GM08714 (cell line): ENCODE data around the gene FNBP1.

ENCODE experiments used
- H3K4me3 ChIP-seq: fragments of 200-500 bp; sonication (Bioruptor generic); 2 replicates; pipeline ENCODE4 v1.5.1; 2014; ENCODE audit warnings: mild to moderate bottlenecking, low read length, inconsistent platforms
- ZNF274 ChIP-seq: IDR thresholded peaks from 2 replicates; pipeline ENCODE4 v1.6.1; 2012; ENCODE audit warnings: mild to moderate bottlenecking, low read depth, low read length

FNBP1 gene

GRCh38 chr9:129878291-129878690 is 164.7 kb downstream of the FNBP1 start:
- TF ChIP-seq ZNF274: no peak
- H3K4me3 ChIP-seq: no peak overlapping the region

DNA sequence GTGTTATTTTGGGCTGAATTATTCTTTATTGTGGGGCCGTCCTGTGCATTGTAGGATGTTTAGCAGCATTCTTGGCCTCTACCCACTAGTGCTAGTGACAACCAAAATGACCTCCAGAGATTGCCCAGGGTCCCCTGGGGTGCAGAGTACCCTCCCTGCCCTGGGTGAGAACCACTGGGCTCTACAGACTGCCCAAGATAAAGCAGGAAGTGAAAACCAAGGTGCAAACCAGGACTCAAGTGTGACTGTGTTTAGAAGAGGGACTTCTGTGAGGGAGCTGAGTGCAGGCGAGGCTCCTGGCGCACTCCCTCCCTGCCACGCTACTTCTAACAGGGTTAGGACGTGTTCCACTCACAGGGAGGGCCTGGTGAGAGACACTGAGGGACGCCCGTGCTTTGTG is 166.2 kb downstream of the FNBP1 start:
- TF ChIP-seq ZNF274: no peak
- H3K4me3 ChIP-seq: no peak overlapping the region

GRCh38 chr9:129875687-129876395 is 167.1 kb downstream of the FNBP1 start:
- TF ChIP-seq ZNF274: no peak
- no peak overlapping the region for H3K4me3 ChIP-seq

GRCh38 chr9:129875181-129875611 is 167.8 kb downstream of the FNBP1 start:
- no peak for TF ChIP-seq ZNF274
- no peak overlapping the region for H3K4me3 ChIP-seq

- TF ChIP-seq ZNF274: no peak
- H3K4me3 ChIP-seq: no peak overlapping the region
Observed at GRCh38 chr9:129874261-129875101, 168.5 kb downstream of the FNBP1 start.

DNA sequence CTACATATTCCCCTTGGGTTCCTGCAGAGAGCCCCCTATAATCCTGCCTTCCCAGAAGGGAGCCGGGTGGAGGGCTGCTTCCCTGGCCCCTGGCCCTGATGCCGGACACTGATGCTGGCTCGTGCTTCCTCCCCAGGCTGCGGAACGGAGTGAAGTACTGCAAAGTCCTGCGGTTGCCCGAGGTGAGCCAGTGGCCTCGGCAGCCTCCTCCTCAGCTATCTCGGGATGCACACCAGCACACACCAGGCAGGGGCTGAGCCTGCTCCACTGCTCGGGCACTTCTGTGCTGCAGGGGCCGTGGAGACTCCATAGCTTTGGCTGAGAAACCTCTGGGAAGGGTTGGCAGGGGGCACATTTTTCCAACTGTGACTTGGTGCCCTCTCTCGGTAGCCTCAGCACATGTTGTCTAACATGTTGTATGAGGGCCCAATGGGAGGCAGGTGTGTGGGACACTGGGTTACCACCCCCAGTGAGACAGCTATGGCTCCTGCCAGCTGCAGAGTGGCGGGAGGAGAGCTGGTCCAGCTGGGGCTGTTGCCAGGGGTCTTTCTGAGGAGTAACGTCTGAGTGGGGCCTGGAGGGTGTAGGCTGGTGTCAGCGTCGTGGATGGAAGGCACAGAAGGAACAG is 169.3 kb downstream of the FNBP1 start:
- H3K4me3 ChIP-seq: no peak overlapping the region
- TF ChIP-seq ZNF274: no peak

GRCh38 chr9:129871046-129871445 is 171.9 kb downstream of the FNBP1 start:
- no peak for TF ChIP-seq ZNF274
- no peak overlapping the region for H3K4me3 ChIP-seq

DNA sequence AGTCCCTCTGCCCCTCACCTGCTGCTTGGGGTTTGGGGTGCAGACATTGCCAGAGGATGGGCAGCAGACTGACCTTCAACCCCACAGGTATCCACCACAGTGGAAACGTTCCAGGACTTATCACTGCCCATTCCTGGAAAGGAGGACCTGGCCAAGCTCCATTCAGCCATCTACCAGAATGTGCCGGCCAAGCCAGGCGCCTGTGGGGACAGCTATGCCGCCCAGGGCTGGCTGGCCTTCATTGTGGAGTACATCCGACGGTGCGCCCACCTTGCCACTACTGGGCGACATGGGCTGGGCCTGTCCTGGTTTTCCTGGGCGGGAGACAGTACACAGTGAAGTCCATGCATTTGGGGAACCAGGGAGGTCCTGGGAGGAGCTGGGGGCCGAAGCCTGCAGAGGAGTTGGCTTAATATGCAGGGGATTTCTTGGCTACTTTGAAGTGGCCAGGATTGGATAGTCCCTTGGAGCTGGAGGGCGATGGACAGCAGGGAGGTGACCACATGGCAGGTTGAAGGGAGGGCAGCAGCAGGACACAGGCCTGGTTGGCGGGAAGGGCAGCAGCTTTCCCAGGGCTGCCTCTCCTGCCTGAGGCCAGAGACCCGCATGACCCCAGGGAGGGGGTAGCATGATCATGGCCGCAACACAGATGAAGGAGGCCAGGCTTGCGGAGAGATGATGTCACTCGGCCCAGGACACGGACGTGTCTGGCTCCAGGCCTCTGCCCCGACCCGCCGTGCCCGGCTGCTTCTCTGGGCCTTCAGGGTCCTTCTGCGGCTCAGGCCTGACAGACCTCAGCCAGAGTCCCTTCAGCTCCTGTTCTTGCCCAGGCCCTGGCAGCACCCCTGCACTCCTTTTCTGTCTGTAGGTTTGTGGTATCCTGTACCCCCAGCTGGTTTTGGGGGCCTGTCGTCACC is 173.1 kb downstream of the FNBP1 start:
- TF ChIP-seq ZNF274: no peak

GRCh38 chr9:129868872-129869486 is 174.0 kb downstream of the FNBP1 start:
- H3K4me3 ChIP-seq: no peak overlapping the region
- no peak for TF ChIP-seq ZNF274

More for the DNA sequence above, 173.1 kb downstream of the FNBP1 start:
- no peak overlapping the region for H3K4me3 ChIP-seq

- TF ChIP-seq ZNF274: no peak
- no peak overlapping the region for H3K4me3 ChIP-seq
Observed at GRCh38 chr9:129868023-129868871, 174.7 kb downstream of the FNBP1 start.

GRCh38 chr9:129867136-129868022 is 175.6 kb downstream of the FNBP1 start:
- no peak for TF ChIP-seq ZNF274
- H3K4me3 ChIP-seq: no peak overlapping the region
